Tibial artery (tissue), 4 donors: ENCODE measurements around the gene CMA1.

ENCODE experiments used
- DNase-seq, 2 donors: peaks; one replicate each; pipeline ENCODE4 v3.0.0-alpha.2; 2019
- H3K27ac ChIP-seq, 2 donors: fragments of 200-600 bp; sonication (generic) in 1 of 2; 1 replicate in 1 of 2; 2 replicates in 1 of 2; pipeline ENCODE4 v1.5.1; 2018 to 2019; ENCODE audit warnings: mild to moderate bottlenecking in 1 of 2
- H3K27me3 ChIP-seq, 2 donors: fragments of 200-600 bp; sonication (generic) in 1 of 2; one replicate each; pipeline versions ENCODE4 v1.5.1 to v1.6.0; 2016 to 2019
- H3K36me3 ChIP-seq, 3 donors: fragments of 200-600 bp; sonication (generic) in 2 of 3; one replicate each; pipeline ENCODE4 v1.5.1; 2016 to 2019; ENCODE audit warnings: mild to moderate bottlenecking in 2 of 3
- H3K4me1 ChIP-seq, 4 donors: fragments of 200-600 bp; sonication (generic) in 2 of 4; 1 replicate in 3 of 4; 2 replicates in 1 of 4; pipeline ENCODE4 v1.5.1; 2016 to 2019
- H3K4me3 ChIP-seq, 2 donors: fragments of 200-600 bp; sonication (generic) in 1 of 2; 1 replicate in 1 of 2; 2 replicates in 1 of 2; pipeline ENCODE4 v1.5.1; 2018 to 2019; ENCODE audit warnings: mild to moderate bottlenecking in 2 of 2
- H3K9me3 ChIP-seq, 3 donors: fragments of 200-600 bp; sonication (generic) in 1 of 3; one replicate each; pipeline ENCODE4 v1.5.1; 2016 to 2019
- intact Hi-C: fragments of 100-400 bp; cut with DNase I; formaldehyde crosslinking; loops from one replicate; pipeline ENCODE4 v1.15.0; 2023; ENCODE audit warnings: low total_unique reads
- TF ChIP-seq, protein P1 (sequence below), 2 experiments: fragments of 200-600 bp in 1 of 2; fragments of 450-650 bp in 1 of 2; IDR thresholded peaks; one replicate each; pipeline ENCODE4 v1.5.1; 2017 to 2019; ENCODE audit warnings: antibody characterized with exemption in 2 of 2, mild to moderate bottlenecking in 1 of 2, moderate library complexity in 1 of 2

The CMA1 gene

DNA sequence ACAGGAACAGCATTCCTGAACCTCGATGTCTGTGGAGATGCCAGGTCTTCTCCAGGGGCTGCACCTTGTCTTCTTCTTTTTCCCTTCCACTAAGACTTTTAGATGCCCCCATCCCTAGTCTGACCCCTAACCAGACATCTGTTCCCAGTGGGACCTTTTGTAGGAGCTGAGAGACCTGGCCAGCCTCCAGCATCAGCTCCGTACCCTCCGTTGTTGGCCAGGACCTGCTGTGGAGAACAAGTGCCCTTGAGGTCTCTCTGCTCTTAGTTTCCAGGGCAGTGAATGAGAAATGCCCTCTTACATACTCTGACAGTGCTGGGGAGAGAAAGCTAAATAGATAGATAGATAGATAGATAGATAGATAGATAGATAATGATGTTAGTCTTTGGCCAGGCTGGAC is 48.7 kb downstream of the CMA1 start:
- Histone ChIP-seq H3K9me3 (no peaks in the 10 kb centered on the region), H3K36me3 (no peaks in the 10 kb centered on the region), H3K4me3 (no peak overlapping the region), H3K27me3 (no peaks in the 10 kb centered on the region), H3K4me1 (no peaks in the 10 kb centered on the region), H3K27ac (no peak overlapping the region)
- DNase-seq, result no peak
- intact Hi-C loops, result no loop called here
- TF ChIP-seq, protein P1, sequence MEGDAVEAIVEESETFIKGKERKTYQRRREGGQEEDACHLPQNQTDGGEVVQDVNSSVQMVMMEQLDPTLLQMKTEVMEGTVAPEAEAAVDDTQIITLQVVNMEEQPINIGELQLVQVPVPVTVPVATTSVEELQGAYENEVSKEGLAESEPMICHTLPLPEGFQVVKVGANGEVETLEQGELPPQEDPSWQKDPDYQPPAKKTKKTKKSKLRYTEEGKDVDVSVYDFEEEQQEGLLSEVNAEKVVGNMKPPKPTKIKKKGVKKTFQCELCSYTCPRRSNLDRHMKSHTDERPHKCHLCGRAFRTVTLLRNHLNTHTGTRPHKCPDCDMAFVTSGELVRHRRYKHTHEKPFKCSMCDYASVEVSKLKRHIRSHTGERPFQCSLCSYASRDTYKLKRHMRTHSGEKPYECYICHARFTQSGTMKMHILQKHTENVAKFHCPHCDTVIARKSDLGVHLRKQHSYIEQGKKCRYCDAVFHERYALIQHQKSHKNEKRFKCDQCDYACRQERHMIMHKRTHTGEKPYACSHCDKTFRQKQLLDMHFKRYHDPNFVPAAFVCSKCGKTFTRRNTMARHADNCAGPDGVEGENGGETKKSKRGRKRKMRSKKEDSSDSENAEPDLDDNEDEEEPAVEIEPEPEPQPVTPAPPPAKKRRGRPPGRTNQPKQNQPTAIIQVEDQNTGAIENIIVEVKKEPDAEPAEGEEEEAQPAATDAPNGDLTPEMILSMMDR (IDR thresholded peaks at IDR 0.05), result no peak

DNA sequence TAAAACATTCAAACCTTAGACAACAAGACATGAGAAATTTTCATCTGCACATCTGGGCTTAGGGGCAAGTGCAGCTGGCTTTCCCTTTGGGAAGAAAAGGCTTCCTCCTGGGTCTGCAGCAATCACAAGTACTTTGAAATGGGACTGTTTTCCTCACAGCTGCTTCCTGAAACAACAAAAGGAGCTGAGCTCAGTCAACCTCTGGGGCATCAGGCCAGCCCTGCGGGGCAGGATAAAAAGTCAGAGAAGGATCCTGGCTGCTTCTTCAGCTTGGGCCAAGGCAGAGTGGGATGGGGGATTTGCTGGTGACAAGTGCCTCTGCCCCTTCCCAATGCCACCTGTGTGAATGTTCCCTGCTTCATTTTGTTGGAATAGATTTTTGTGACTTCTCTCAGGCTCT is 49.3 kb downstream of the CMA1 start:
- H3K4me1 ChIP-seq, result no peaks in the 10 kb centered on the region
- no peaks in the 10 kb centered on the region for H3K36me3 ChIP-seq
- TF ChIP-seq, protein P1 (IDR thresholded peaks at IDR 0.05), result no peak
- H3K9me3 ChIP-seq, result no peaks in the 10 kb centered on the region
- intact Hi-C loops, result no loop called here
- H3K27ac ChIP-seq, result no peak overlapping the region
- H3K27me3 ChIP-seq, result no peaks in the 10 kb centered on the region
- no peak for DNase-seq
- H3K4me3 ChIP-seq, result no peak overlapping the region

DNA sequence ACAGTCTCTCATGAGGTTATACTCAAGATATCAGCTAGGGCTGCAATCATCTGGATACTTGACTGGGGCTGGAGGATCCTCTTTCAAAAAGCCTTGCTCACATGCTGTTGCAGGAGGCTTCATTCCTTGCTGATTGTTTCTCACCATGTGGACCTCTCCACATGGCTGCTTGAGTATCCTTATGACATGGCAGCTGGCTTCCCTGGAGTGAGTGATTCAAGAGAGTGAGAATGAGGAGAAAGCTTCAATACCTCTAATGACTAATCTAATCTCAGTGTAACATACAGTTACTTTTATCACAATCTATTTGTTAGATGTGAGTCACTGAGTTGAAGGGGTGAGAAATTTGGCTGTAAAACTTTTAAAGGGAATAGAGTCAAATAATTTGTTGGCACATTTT is 51.1 kb downstream of the CMA1 start:
- DNase-seq, result no peak
- H3K27ac ChIP-seq, result no peak overlapping the region
- no peak overlapping the region for H3K4me3 ChIP-seq
- intact Hi-C loops, result no loop called here
- H3K4me1 ChIP-seq, result no peaks in the 10 kb centered on the region
- H3K36me3 ChIP-seq, result no peaks in the 10 kb centered on the region
- no peaks in the 10 kb centered on the region for H3K9me3 ChIP-seq
- H3K27me3 ChIP-seq, result no peaks in the 10 kb centered on the region
- TF ChIP-seq, protein P1 (IDR thresholded peaks at IDR 0.05), result no peak
